Activated B cell treated with CpG ODN at 0.5 μM for 24 hours (primary cell): ENCODE results near the gene DOCK3. TPM values are rescaled to one million over a fixed set of nuclear protein-coding genes. Genes with fewer than 3 reads are reported as not detected.
"Not testable (repeated sequence)": the region's sequence is repeated elsewhere in the genome, so short reads cannot be mapped to it uniquely, and the experiment has no call there.

Source experiments
- ATAC-seq: fragments of 200-7000 bp; cut with Tn5 transposase; one replicate; pipeline ENCODE4 v1.10.0; 2021; ENCODE audit warnings: low read depth, mild to moderate bottlenecking, moderate library complexity
- CTCF ChIA-PET: fragments of 350-600 bp; sonication (Branson Sonifier 250); formaldehyde crosslinking; loops from one replicate; lab custom pipeline; 2021; ENCODE audit warnings: antibody characterized with exemption; lab: Charles Lee
- POLR2A ChIA-PET: fragments of 350-600 bp; sonication (Branson Sonifier 250); formaldehyde crosslinking; loops from one replicate; lab custom pipeline; 2021; ENCODE audit warnings: antibody characterized with exemption; lab: Charles Lee
- DNase-seq: peaks from one replicate; pipeline ENCODE4 v3.0.0; 2022
- H3K27ac Mint-ChIP-seq: one replicate; pipeline ENCODE4 v1.8.0; 2020; ENCODE audit warnings: mixed read lengths
- H3K27me3 Mint-ChIP-seq: one replicate; pipeline ENCODE4 v1.8.0; 2021; ENCODE audit warnings: mixed read lengths
- H3K36me3 Mint-ChIP-seq: one replicate; pipeline ENCODE4 v1.8.0; 2021; ENCODE audit warnings: low read depth, mixed read lengths
- H3K4me1 Mint-ChIP-seq: one replicate; pipeline ENCODE4 v1.8.0; 2021; ENCODE audit warnings: mixed read lengths
- H3K4me3 Mint-ChIP-seq: one replicate; pipeline ENCODE4 v1.8.0; 2020; ENCODE audit warnings: mild to moderate bottlenecking, mixed read lengths
- H3K9me3 Mint-ChIP-seq: one replicate; pipeline ENCODE4 v1.8.0; 2020; ENCODE audit warnings: mixed read lengths
- CTCF ChIP-seq: fragments of 200-600 bp; IDR thresholded peaks from one replicate; pipeline ENCODE4 v1.8.0; 2022; ENCODE audit warnings: antibody characterized with exemption, mild to moderate bottlenecking
- intact Hi-C: fragments of 100-400 bp; cut with micrococcal nuclease; formaldehyde crosslinking; loops from one replicate; pipeline ENCODE4 v1.15.1; 2024
- total RNA-seq: library from RNA; stranded (reverse); gene quantifications from 2 replicates; pipeline ENCODE4 v1.2.3, GENCODE V29; 2022

The DOCK3 gene
- total RNA-seq, 1 donor from 2014 or later, result 0.04 TPM

- ATAC-seq (no peak), DNase-seq (no peak)
- no peak for TF ChIP-seq CTCF
- Mint-ChIP-seq H3K9me3 (no peaks in the 10 kb centered on the region), H3K27ac (no peak overlapping the region), H3K36me3 (no peaks in the 10 kb centered on the region), H3K4me3 (no peak overlapping the region), H3K4me1 (peaks cover 1% of the 10 kb centered on the region), H3K27me3 (peaks cover 15% of the 10 kb centered on the region)
- ChIA-PET CTCF (no interaction called here), POLR2A (no interaction called here)
- intact Hi-C loops, result no loop called here
Measured at GRCh38 chr3:51243924-51244323, 569.2 kb downstream of the DOCK3 start.

- POLR2A ChIA-PET, result no interaction called here
- Mint-ChIP-seq H3K4me1 (peaks cover 1% of the 10 kb centered on the region), H3K27ac (no peak overlapping the region), H3K9me3 (no peaks in the 10 kb centered on the region), H3K36me3 (no peaks in the 10 kb centered on the region), H3K4me3 (no peak overlapping the region), H3K27me3 (peaks cover 9% of the 10 kb centered on the region)
- DNase-seq (no peak), ATAC-seq (no peak)
- no peak for TF ChIP-seq CTCF
- intact Hi-C loops, result no loop called here
- CTCF ChIA-PET, result no interaction called here
Measured at GRCh38 chr3:51245867-51246266, 571.1 kb downstream of the DOCK3 start.

- no peak overlapping the region for H3K4me3 Mint-ChIP-seq
- no peak for TF ChIP-seq CTCF
Measured at GRCh38 chr3:51257870-51258269, 583.1 kb downstream of the DOCK3 start.

GRCh38 chr3:51264166-51264565 lies 589.4 kb downstream of the DOCK3 start:
- H3K27ac Mint-ChIP-seq, CTCF ChIA-PET, H3K27me3 Mint-ChIP-seq, DNase-seq, H3K4me3 Mint-ChIP-seq, ATAC-seq, H3K9me3 Mint-ChIP-seq, POLR2A ChIA-PET, intact Hi-C loops, H3K36me3 Mint-ChIP-seq: not testable (repeated sequence)
- peaks cover 11% of the 10 kb centered on the region for H3K4me1 Mint-ChIP-seq

More at GRCh38 chr3:51257870-51258269, 583.1 kb downstream of the DOCK3 start:
- intact Hi-C loops, result no loop called here
- Mint-ChIP-seq H3K27me3 (peaks cover 25% of the 10 kb centered on the region), H3K36me3 (no peaks in the 10 kb centered on the region), H3K4me1 (no peaks in the 10 kb centered on the region), H3K27ac (no peak overlapping the region), H3K9me3 (no peaks in the 10 kb centered on the region)
- POLR2A ChIA-PET, result no interaction called here
- ATAC-seq (no peak), DNase-seq (no peak)
- CTCF ChIA-PET, result no interaction called here

- peaks cover 4% of the 10 kb centered on the region for H3K27me3 Mint-ChIP-seq
- H3K27ac Mint-ChIP-seq, result no peak overlapping the region
- no peak for DNase-seq
- ChIA-PET CTCF (no interaction called here), POLR2A (no interaction called here)
- H3K4me1 Mint-ChIP-seq, result peaks cover 11% of the 10 kb centered on the region
- no peak for ATAC-seq
- no peaks in the 10 kb centered on the region for H3K36me3 Mint-ChIP-seq
- TF ChIP-seq CTCF, result no peak
- H3K9me3 Mint-ChIP-seq, result peaks cover 6% of the 10 kb centered on the region
- no peak overlapping the region for H3K4me3 Mint-ChIP-seq
- intact Hi-C loops, result no loop called here
Measured at GRCh38 chr3:51268132-51268531, 593.4 kb downstream of the DOCK3 start.

GRCh38 chr3:51269466-51269865 lies 594.7 kb downstream of the DOCK3 start:
- intact Hi-C loops, result no loop called here
- TF ChIP-seq CTCF, result no peak
- Mint-ChIP-seq H3K36me3 (no peaks in the 10 kb centered on the region), H3K27me3 (peaks cover 2% of the 10 kb centered on the region), H3K27ac (no peak overlapping the region), H3K9me3 (peaks cover 3% of the 10 kb centered on the region), H3K4me3 (no peak overlapping the region), H3K4me1 (peaks cover 11% of the 10 kb centered on the region)
- ATAC-seq (no peak), DNase-seq (no peak)
- ChIA-PET CTCF (no interaction called here), POLR2A (no interaction called here)
